BE2C (cell line): ENCODE measurements around the gene EIF5AL1.
"Not testable (repeated sequence)": the region's sequence is repeated elsewhere in the genome, so short reads cannot be mapped to it uniquely, and the experiment has no call there.

Experiments
- DNase-seq: peaks from one replicate; pipeline ENCODE4 v3.0.0-alpha.2; 2020
- H3K27me3 ChIP-seq: fragments of 250-450 bp; sonication (Bioruptor Pico); 2 replicates; pipeline ENCODE4 v1.5.1; 2020; ENCODE audit warnings: mild to moderate bottlenecking
- H3K36me3 ChIP-seq: fragments of 250-450 bp; sonication (Bioruptor Pico); 2 replicates; pipeline ENCODE4 v1.5.1; 2020; ENCODE audit warnings: mild to moderate bottlenecking
- H3K4me1 ChIP-seq: fragments of 250-450 bp; sonication (Bioruptor Pico); 2 replicates; pipeline ENCODE4 v1.5.1; 2020
- H3K4me3 ChIP-seq: 2 replicates; pipeline ENCODE4 v1.5.1; 2011; ENCODE audit warnings: low read depth, low read length
- H3K9me3 ChIP-seq: fragments of 250-450 bp; sonication (Bioruptor Pico); 2 replicates; pipeline ENCODE4 v1.5.1; 2020
- CTCF ChIP-seq: IDR thresholded peaks from 2 replicates; pipeline ENCODE4 v1.5.1; 2012; ENCODE audit warnings: mild to moderate bottlenecking, low read depth, low read length

The EIF5AL1 gene

GRCh38 chr10:79533142-79533902 lies 21.0 kb downstream of the EIF5AL1 start:
- not testable (repeated sequence) for H3K27me3 ChIP-seq, H3K36me3 ChIP-seq, H3K4me1 ChIP-seq, H3K9me3 ChIP-seq, DNase-seq, H3K4me3 ChIP-seq

GRCh38 chr10:79533903-79534175 lies 21.5 kb downstream of the EIF5AL1 start:
- not testable (repeated sequence) for H3K9me3 ChIP-seq, H3K27me3 ChIP-seq, H3K4me3 ChIP-seq, H3K4me1 ChIP-seq, DNase-seq, H3K36me3 ChIP-seq

- not testable (repeated sequence) for H3K27me3 ChIP-seq, H3K9me3 ChIP-seq, H3K36me3 ChIP-seq, DNase-seq, H3K4me1 ChIP-seq, H3K4me3 ChIP-seq
Measured at GRCh38 chr10:79538311-79538710, 26.0 kb downstream of the EIF5AL1 start.

GRCh38 chr10:79540930-79541329 lies 28.6 kb downstream of the EIF5AL1 start:
- not testable (repeated sequence) for H3K4me3 ChIP-seq, H3K9me3 ChIP-seq, DNase-seq, H3K4me1 ChIP-seq, H3K36me3 ChIP-seq, H3K27me3 ChIP-seq

- no peak for DNase-seq
- Histone ChIP-seq H3K27me3 (no peaks in the 10 kb centered on the region), H3K4me3 (no peak overlapping the region), H3K4me1 (no peaks in the 10 kb centered on the region), H3K9me3 (no peaks in the 10 kb centered on the region), H3K36me3 (no peaks in the 10 kb centered on the region)
- no peak for TF ChIP-seq CTCF
Measured at GRCh38 chr10:79542626-79543025, 30.3 kb downstream of the EIF5AL1 start.

- not testable (repeated sequence) for H3K4me1 ChIP-seq, H3K36me3 ChIP-seq, DNase-seq, H3K9me3 ChIP-seq, H3K4me3 ChIP-seq, H3K27me3 ChIP-seq
Measured at GRCh38 chr10:79544408-79544807, 32.1 kb downstream of the EIF5AL1 start.

GRCh38 chr10:79544926-79545659 lies 32.8 kb downstream of the EIF5AL1 start:
- DNase-seq, H3K9me3 ChIP-seq, H3K36me3 ChIP-seq, H3K4me1 ChIP-seq, H3K4me3 ChIP-seq, H3K27me3 ChIP-seq: not testable (repeated sequence)

GRCh38 chr10:79547128-79547527 lies 34.8 kb downstream of the EIF5AL1 start:
- not testable (repeated sequence) for H3K4me1 ChIP-seq, H3K9me3 ChIP-seq, H3K36me3 ChIP-seq, DNase-seq, H3K4me3 ChIP-seq, H3K27me3 ChIP-seq

GRCh38 chr10:79547973-79548372 lies 35.6 kb downstream of the EIF5AL1 start:
- no peak for TF ChIP-seq CTCF
- no peak overlapping the region for H3K4me3 ChIP-seq
- no peaks in the 10 kb centered on the region for H3K9me3 ChIP-seq
- no peaks in the 10 kb centered on the region for H3K36me3 ChIP-seq
- no peaks in the 10 kb centered on the region for H3K4me1 ChIP-seq
- peaks cover 7% of the 10 kb centered on the region; the same call in 1 of the 2 replicates for H3K27me3 ChIP-seq
- no peak for DNase-seq

- no peak for TF ChIP-seq CTCF
- Histone ChIP-seq H3K4me1 (no peaks in the 10 kb centered on the region), H3K36me3 (no peaks in the 10 kb centered on the region), H3K27me3 (peaks cover 7% of the 10 kb centered on the region; the same call in 1 of the 2 replicates), H3K4me3 (no peak overlapping the region), H3K9me3 (no peaks in the 10 kb centered on the region)
- no peak for DNase-seq
Measured at GRCh38 chr10:79552143-79552542, 39.8 kb downstream of the EIF5AL1 start.
